AG04449 (cell line): ENCODE results near the gene USH2A.

Experiments
- CTCF ChIA-PET: fragments of 350-600 bp; formaldehyde crosslinking; extraction: SDS; loops from one replicate; lab custom pipeline; 2021; ENCODE audit warnings: antibody characterized with exemption; lab: Yijun Ruan, JAX
- POLR2A ChIA-PET: fragments of 400-600, 350-600 bp; formaldehyde crosslinking; extraction: SDS; loops from one replicate; lab custom pipeline; 2020; ENCODE audit warnings: antibody characterized with exemption, inconsistent platforms; lab: Yijun Ruan, JAX
- DNase-seq: peaks from one replicate; pipeline ENCODE4 v3.0.0-alpha.2; 2010; ENCODE audit warnings: low read depth, low spot score
- H3K4me3 ChIP-seq: 2 replicates; pipeline ENCODE4 v1.5.1; 2011; ENCODE audit warnings: low read depth, mild to moderate bottlenecking, control low read depth, low read length
- TF ChIP-seq, protein P1 (sequence below): IDR thresholded peaks from one replicate; pipeline ENCODE4 v1.5.1; 2011; ENCODE audit warnings: mild to moderate bottlenecking, moderate library complexity, low read length, control low read depth, inconsistent platforms; ENCODE audit not compliant: insufficient read depth; ENCODE audit errors: missing control alignments

The USH2A gene

DNA sequence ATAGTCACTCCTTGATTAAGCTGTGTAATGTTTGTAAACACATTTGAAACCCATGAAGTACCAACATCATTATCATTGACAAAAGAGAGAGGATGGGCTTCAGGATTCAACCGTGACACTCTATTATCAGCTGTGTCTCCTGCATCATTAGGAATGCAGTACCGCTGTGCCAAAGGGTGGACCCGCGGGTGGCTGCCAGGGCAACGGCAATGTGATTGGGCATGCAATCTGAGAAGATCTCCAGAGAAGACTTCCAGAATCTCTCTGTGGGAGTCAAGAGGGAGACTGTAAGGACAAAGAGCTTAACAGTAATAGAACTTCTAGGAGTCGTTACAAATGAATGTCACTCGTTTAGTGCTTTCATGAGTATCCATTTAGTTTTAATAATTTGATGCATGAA is 97.9 kb downstream of the USH2A start:
- ChIA-PET CTCF (no interaction called here), POLR2A (no interaction called here)
- TF ChIP-seq, protein P1, sequence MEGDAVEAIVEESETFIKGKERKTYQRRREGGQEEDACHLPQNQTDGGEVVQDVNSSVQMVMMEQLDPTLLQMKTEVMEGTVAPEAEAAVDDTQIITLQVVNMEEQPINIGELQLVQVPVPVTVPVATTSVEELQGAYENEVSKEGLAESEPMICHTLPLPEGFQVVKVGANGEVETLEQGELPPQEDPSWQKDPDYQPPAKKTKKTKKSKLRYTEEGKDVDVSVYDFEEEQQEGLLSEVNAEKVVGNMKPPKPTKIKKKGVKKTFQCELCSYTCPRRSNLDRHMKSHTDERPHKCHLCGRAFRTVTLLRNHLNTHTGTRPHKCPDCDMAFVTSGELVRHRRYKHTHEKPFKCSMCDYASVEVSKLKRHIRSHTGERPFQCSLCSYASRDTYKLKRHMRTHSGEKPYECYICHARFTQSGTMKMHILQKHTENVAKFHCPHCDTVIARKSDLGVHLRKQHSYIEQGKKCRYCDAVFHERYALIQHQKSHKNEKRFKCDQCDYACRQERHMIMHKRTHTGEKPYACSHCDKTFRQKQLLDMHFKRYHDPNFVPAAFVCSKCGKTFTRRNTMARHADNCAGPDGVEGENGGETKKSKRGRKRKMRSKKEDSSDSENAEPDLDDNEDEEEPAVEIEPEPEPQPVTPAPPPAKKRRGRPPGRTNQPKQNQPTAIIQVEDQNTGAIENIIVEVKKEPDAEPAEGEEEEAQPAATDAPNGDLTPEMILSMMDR = no peak
- H3K4me3 ChIP-seq = no peak overlapping the region
- DNase-seq = no peak

GRCh38 chr1:216323344-216323743 is 99.9 kb downstream of the USH2A start:
- no peak overlapping the region for H3K4me3 ChIP-seq
- no peak for DNase-seq
- CTCF ChIA-PET = interaction anchor here (0.9 kb wide), 1 partner anchor 13 kb away, joined by 4 read pairs; no protein-coding TSS in a partner anchor
- POLR2A ChIA-PET = no interaction called here
- TF ChIP-seq, protein P1 = no peak

DNA sequence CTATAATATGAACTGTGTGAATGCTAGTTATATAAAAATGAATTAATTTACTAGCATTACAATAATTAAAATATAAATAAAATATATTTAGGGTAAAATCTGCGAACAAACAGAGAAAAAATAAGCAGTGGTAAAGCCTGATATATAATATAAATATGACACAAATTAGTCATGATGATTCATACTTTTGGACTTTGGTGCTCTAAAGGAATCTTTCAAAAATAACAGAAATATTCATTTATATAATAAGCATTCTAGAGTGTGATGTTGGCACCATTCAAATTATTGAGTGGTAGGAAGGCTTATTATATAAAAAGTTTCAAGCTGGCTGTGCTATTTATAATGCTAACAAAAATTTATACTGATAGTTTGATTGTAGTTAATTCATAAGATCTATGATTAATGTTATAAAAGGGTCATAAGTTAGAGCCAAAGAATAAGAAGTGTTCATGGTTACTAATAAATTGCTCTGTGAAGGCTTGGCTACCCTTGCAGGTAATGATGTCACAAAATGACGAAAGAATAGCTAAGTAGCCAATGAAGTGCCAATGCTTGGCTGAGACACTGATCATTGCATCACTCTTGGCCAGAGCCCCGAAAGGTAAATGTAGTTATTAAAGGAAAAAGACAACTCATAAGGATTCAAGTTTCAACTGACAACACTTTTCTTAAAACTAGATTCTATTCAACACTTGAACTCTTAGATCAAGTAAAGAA is 108.7 kb downstream of the USH2A start:
- POLR2A ChIA-PET = no interaction called here
- no peak for DNase-seq
- CTCF ChIA-PET = no interaction called here
- H3K4me3 ChIP-seq = no peak overlapping the region
- TF ChIP-seq, protein P1 = no peak

- TF ChIP-seq, protein P1 = peak; percentile 47
- CTCF ChIA-PET = interaction anchor here (0.5 to 4.1 kb wide), 12 partner anchors 9 to 533 kb away, joined by 3 to 31 read pairs (median 4); no protein-coding TSS in a partner anchor
- POLR2A ChIA-PET = no interaction called here
- DNase-seq = no peak
- H3K4me3 ChIP-seq = no peak overlapping the region
Observed at GRCh38 chr1:216310776-216311175, 112.5 kb downstream of the USH2A start.

DNA sequence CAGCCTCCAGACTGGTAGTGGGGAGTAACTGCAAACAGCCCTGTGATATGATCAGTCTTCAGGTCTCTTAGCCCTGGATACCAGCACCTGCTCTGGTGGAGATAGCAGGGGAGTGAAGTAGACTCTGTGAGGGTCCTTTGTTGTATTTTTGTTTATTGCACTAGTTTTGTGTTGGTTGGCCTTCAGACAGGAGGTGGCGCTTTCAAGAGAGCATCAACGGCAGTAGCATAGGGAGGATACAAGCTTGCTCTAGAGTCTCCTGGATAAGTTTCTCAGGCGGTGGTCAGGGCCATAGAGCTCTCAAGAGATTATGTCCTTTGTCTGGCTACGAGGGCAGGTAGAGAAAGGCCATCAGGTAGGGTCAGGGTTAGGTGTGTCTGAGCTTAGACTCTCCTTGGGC is 116.4 kb downstream of the USH2A start:
- no peak for DNase-seq
- TF ChIP-seq, protein P1 = no peak
- H3K4me3 ChIP-seq = no peak overlapping the region
- ChIA-PET POLR2A (no interaction called here), CTCF (interaction anchor here (1.1 to 1.4 kb wide), 3 partner anchors 260 to 440 kb away, joined by 3 read pairs; no protein-coding TSS in a partner anchor)

DNA sequence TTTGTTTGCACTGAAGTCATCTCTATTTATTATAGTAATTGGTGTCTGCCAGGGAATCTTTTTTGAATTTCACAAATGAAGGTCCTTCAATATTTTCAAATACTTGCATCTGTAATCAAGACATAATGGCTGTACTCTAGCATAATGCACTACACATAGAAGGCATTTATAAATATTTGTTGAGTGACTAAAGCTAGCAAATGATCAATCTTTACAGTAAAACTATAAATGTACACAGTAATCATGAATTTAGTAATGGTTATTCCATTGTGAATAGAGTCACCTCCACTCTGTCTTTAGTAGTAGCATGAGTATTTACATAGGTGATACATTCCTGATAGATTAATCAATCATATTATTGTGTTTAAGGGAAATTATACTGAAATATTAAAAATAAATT is 119.6 kb downstream of the USH2A start:
- TF ChIP-seq, protein P1 = no peak
- H3K4me3 ChIP-seq = no peak overlapping the region
- no peak for DNase-seq
- POLR2A ChIA-PET = no interaction called here
- CTCF ChIA-PET = no interaction called here
